ENCODE results near the gene TBC1D8. TPM values are rescaled to one million over a fixed set of nuclear protein-coding genes. Genes with fewer than 3 reads are reported as not detected.

The TBC1D8 gene
- total RNA-seq, 1 experiment from 2014 or later: 51.7 TPM

GRCh38 chr2:101200676-101201075, 49.5 kb upstream of the TBC1D8 start:
- Mint-ChIP-seq H3K27ac (no peak overlapping the region), H3K36me3 (no peaks in the 10 kb centered on the region), H3K4me3 (no peak overlapping the region), H3K4me1 (peaks cover 15% of the 10 kb centered on the region), H3K27me3 (ENCODE audit: low read depth) (peaks cover 2% of the 10 kb centered on the region; the same call in 1 of the 2 replicates), H3K9me3 (no peaks in the 10 kb centered on the region)
- CTCF ChIA-PET: interaction anchor here (1.5 kb wide), 1 partner anchor 12 kb away, joined by 5 read pairs; no protein-coding TSS in a partner anchor
- POLR2A ChIA-PET: no interaction called here
- DNase-seq (ENCODE audit: low spot score): no peak
- ATAC-seq: no peak
- TF ChIP-seq IRF2 (CRISPR knock-in tag; IDR thresholded peaks at IDR 0.05; ENCODE audit: borderline replicate concordance, low read depth) (no peak), CBFB (CRISPR knock-in tag; IDR thresholded peaks at IDR 0.05; ENCODE audit: low read depth) (no peak), TEAD1 (CRISPR knock-in tag; IDR thresholded peaks at IDR 0.05) (no peak), ZNF416 (CRISPR knock-in tag; IDR thresholded peaks at IDR 0.05) (no peak), GTF2I (CRISPR knock-in tag; conservative IDR thresholded peaks at IDR 0.05) (no peak)

DNA sequence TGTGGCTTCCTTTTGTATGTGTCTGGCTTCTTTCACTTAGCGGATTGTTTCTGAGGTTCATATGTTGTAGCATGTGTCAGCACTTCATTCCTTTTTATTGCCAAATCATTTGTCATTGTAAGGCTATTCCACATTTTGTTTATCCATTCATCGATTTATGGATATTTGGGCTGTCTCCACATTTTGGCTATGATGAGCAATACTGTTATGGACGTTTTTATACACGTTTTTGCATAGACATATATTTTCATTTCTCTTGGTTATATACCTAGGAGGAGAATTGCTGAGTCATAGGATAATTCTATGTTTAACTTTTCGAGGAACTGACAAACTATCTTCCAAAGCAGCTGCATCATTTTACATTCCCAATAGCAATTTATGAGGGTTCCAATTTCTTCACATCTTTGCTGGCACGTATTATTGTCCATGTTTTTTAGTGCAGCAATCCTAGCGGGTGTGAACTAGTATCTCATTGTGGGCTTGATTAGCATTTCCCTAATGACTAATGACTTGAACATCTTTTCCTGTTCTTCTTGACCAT, 48.1 kb upstream of the TBC1D8 start:
- peaks cover 2% of the 10 kb centered on the region; the same call in 1 of the 2 replicates for H3K27me3 Mint-ChIP-seq (ENCODE audit: low read depth)
- no peak for DNase-seq (ENCODE audit: low spot score)
- no peak overlapping the region for H3K4me3 Mint-ChIP-seq
- POLR2A ChIA-PET: no interaction called here
- peaks cover 15% of the 10 kb centered on the region for H3K4me1 Mint-ChIP-seq
- H3K36me3 Mint-ChIP-seq: no peaks in the 10 kb centered on the region
- TF ChIP-seq ELF4 (CRISPR knock-in tag; IDR thresholded peaks at IDR 0.05; ENCODE audit: low read depth) (no peak), SMAD3 (CRISPR knock-in tag; IDR thresholded peaks at IDR 0.05; ENCODE audit: borderline replicate concordance) (no peak), SP1 (CRISPR knock-in tag; conservative IDR thresholded peaks at IDR 0.05) (no peak), GRHL2 (CRISPR knock-in tag; IDR thresholded peaks at IDR 0.05; ENCODE audit: insufficient replicate concordance, severe bottlenecking) (no peak), PREB (CRISPR knock-in tag; IDR thresholded peaks at IDR 0.05; ENCODE audit: borderline replicate concordance) (no peak), ZBTB21 (CRISPR knock-in tag; IDR thresholded peaks at IDR 0.05; ENCODE audit: borderline replicate concordance) (no peak)
- TF ChIP-seq, protein P1, sequence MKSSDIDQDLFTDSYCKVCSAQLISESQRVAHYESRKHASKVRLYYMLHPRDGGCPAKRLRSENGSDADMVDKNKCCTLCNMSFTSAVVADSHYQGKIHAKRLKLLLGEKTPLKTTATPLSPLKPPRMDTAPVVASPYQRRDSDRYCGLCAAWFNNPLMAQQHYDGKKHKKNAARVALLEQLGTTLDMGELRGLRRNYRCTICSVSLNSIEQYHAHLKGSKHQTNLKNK (CRISPR knock-in tag; IDR thresholded peaks at IDR 0.05): no peak
- TF ChIP-seq, protein P2, sequence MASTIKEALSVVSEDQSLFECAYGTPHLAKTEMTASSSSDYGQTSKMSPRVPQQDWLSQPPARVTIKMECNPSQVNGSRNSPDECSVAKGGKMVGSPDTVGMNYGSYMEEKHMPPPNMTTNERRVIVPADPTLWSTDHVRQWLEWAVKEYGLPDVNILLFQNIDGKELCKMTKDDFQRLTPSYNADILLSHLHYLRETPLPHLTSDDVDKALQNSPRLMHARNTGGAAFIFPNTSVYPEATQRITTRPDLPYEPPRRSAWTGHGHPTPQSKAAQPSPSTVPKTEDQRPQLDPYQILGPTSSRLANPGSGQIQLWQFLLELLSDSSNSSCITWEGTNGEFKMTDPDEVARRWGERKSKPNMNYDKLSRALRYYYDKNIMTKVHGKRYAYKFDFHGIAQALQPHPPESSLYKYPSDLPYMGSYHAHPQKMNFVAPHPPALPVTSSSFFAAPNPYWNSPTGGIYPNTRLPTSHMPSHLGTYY (CRISPR knock-in tag; IDR thresholded peaks at IDR 0.05): no peak
- CTCF ChIA-PET: no interaction called here
- no peaks in the 10 kb centered on the region for H3K9me3 Mint-ChIP-seq
- no peak for ATAC-seq
- no peak overlapping the region for H3K27ac Mint-ChIP-seq

DNA sequence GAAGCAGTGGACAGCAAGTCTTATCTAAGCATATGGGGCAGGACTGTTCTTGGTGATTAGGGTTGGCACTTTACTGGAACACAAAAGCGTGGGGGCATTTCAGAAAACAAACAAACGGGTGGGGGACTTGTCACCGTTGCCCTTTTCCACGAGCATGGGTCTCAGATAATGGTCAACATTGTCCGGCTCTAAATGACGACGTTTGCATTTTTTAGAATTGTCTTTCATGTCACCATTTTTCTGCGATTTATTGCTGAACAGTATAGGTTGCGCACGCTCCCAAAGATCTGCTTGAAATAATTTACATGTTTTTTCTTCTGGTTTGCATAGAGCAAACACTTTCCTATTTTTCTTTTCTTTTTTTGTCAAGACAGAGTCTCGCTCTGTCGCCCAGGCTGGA, 46.6 kb upstream of the TBC1D8 start:
- peaks cover 2% of the 10 kb centered on the region; the same call in 1 of the 2 replicates for H3K27me3 Mint-ChIP-seq (ENCODE audit: low read depth)
- no peak overlapping the region for H3K27ac Mint-ChIP-seq
- no peaks in the 10 kb centered on the region for H3K36me3 Mint-ChIP-seq
- ChIA-PET CTCF (interaction anchor here (1.0 to 1.6 kb wide), 5 partner anchors 8 to 160 kb away, joined by 3 to 10 read pairs (median 5); no protein-coding TSS in a partner anchor), POLR2A (no interaction called here)
- TF ChIP-seq TP53 (CRISPR knock-in tag; IDR thresholded peaks at IDR 0.05) (no peak), GRHL2 (CRISPR knock-in tag; IDR thresholded peaks at IDR 0.05; ENCODE audit: insufficient replicate concordance, severe bottlenecking) (no peak)
- no peak overlapping the region for H3K4me3 Mint-ChIP-seq
- peaks cover 14% of the 10 kb centered on the region for H3K4me1 Mint-ChIP-seq
- H3K9me3 Mint-ChIP-seq: no peaks in the 10 kb centered on the region
- DNase-seq (ENCODE audit: low spot score) (no peak), ATAC-seq (no peak)

- no peaks in the 10 kb centered on the region for H3K36me3 Mint-ChIP-seq
- no peak overlapping the region for H3K4me3 Mint-ChIP-seq
- ChIA-PET POLR2A (no interaction called here), CTCF (interaction anchor here (1.0 to 1.6 kb wide), 4 partner anchors 8 to 159 kb away, joined by 3 to 10 read pairs (median 5); no protein-coding TSS in a partner anchor)
- no peak for ATAC-seq
- no peak for DNase-seq (ENCODE audit: low spot score)
- H3K9me3 Mint-ChIP-seq: no peaks in the 10 kb centered on the region
- peaks cover 2% of the 10 kb centered on the region; the same call in 1 of the 2 replicates for H3K27me3 Mint-ChIP-seq (ENCODE audit: low read depth)
- H3K4me1 Mint-ChIP-seq: peaks cover 11% of the 10 kb centered on the region
- no peak overlapping the region for H3K27ac Mint-ChIP-seq
- TF ChIP-seq TCF7 (CRISPR knock-in tag; IDR thresholded peaks at IDR 0.05; ENCODE audit: low read depth): no peak
- no peak for TF ChIP-seq FOXP1 (CRISPR knock-in tag; IDR thresholded peaks at IDR 0.05; ENCODE audit: borderline replicate concordance)
- TF ChIP-seq RORB (CRISPR knock-in tag; IDR thresholded peaks at IDR 0.05): no peak
- no peak for TF ChIP-seq SOX15 (CRISPR knock-in tag; IDR thresholded peaks at IDR 0.05)
- no peak for TF ChIP-seq IRF2 (CRISPR knock-in tag; IDR thresholded peaks at IDR 0.05; ENCODE audit: borderline replicate concordance, low read depth)
- TF ChIP-seq, protein P3, sequence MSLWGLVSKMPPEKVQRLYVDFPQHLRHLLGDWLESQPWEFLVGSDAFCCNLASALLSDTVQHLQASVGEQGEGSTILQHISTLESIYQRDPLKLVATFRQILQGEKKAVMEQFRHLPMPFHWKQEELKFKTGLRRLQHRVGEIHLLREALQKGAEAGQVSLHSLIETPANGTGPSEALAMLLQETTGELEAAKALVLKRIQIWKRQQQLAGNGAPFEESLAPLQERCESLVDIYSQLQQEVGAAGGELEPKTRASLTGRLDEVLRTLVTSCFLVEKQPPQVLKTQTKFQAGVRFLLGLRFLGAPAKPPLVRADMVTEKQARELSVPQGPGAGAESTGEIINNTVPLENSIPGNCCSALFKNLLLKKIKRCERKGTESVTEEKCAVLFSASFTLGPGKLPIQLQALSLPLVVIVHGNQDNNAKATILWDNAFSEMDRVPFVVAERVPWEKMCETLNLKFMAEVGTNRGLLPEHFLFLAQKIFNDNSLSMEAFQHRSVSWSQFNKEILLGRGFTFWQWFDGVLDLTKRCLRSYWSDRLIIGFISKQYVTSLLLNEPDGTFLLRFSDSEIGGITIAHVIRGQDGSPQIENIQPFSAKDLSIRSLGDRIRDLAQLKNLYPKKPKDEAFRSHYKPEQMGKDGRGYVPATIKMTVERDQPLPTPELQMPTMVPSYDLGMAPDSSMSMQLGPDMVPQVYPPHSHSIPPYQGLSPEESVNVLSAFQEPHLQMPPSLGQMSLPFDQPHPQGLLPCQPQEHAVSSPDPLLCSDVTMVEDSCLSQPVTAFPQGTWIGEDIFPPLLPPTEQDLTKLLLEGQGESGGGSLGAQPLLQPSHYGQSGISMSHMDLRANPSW (CRISPR knock-in tag; conservative IDR thresholded peaks at IDR 0.05; ENCODE audit: low read depth): no peak
- TF ChIP-seq NR3C1 (CRISPR knock-in tag; conservative IDR thresholded peaks at IDR 0.05; ENCODE audit: low read depth): no peak
- no peak for TF ChIP-seq CREB1 (CRISPR knock-in tag; IDR thresholded peaks at IDR 0.05)
These were observed 46.1 kb upstream of the TBC1D8 start for GRCh38 chr2:101197215-101197745.
